ENCODE measurements around the gene CREB5. TPM values are rescaled to one million over a fixed set of nuclear protein-coding genes. Genes with fewer than 3 reads are reported as not detected.

The CREB5 gene
- total and polyA plus RNA-seq, 2 experiments from 2014 or later = 2.4 to 4.4 TPM

GRCh38 chr7:28418311-28418710, 6.0 kb downstream of the CREB5 start (continued):
- no peak for TF ChIP-seq CTCF (conservative IDR thresholded peaks at IDR 0.05; ENCODE audit: low read depth in 2 of 2)
- TF ChIP-seq STAT1 (IDR thresholded peaks at IDR 0.05; ENCODE audit: unreplicated experiment) = no peak
- TF ChIP-seq NANOG (IDR thresholded peaks at IDR 0.05; ENCODE audit: borderline replicate concordance) = no peak
- TF ChIP-seq REST (IDR thresholded peaks at IDR 0.05; ENCODE audit: unreplicated experiment) = no peak
- no peak for TF ChIP-seq JUNB (IDR thresholded peaks at IDR 0.05; ENCODE audit: unreplicated experiment)
- TF ChIP-seq POLR2AphosphoS5 (IDR thresholded peaks at IDR 0.05; ENCODE audit: low read depth) = no peak
- no peak for TF ChIP-seq ETS1 (IDR thresholded peaks at IDR 0.05)

- no peaks in the 10 kb centered on the region for H4K20me1 ChIP-seq (replicated peaks; ENCODE audit: insufficient read depth)
- no peaks in the 10 kb centered on the region for H3K36me3 ChIP-seq (ENCODE audit: insufficient read depth)
- TF ChIP-seq ZNF114 (CRISPR knock-in tag; IDR thresholded peaks at IDR 0.05) = no peak
- H3K36me3 Mint-ChIP-seq (ENCODE audit: low read depth) = no peaks in the 10 kb centered on the region
- peaks cover 2% of the 10 kb centered on the region for H3K27me3 Mint-ChIP-seq (ENCODE audit: insufficient read depth, low read depth, poor library complexity)
- peaks cover 2% of the 10 kb centered on the region; the same call in 1 of the 2 replicates for H3K27me3 ChIP-seq (ENCODE audit: insufficient read depth)
- no peak overlapping the region for H3K4me3 ChIP-seq
- H2AFZ ChIP-seq = no peak overlapping the region
- H3K4me1 Mint-ChIP-seq = no peaks in the 10 kb centered on the region
- H3F3A ChIP-seq (replicated peaks; ENCODE audit: low read depth) = no peaks in the 10 kb centered on the region
- no peak overlapping the region for H3K27ac ChIP-seq (ENCODE audit: low read depth)
- H3K4me2 ChIP-seq = no peak overlapping the region
- no peaks in the 10 kb centered on the region for H3K79me2 ChIP-seq (replicated peaks; ENCODE audit: insufficient read depth)
- H3K4me1 ChIP-seq (ENCODE audit: insufficient read depth) = no peaks in the 10 kb centered on the region
- no peaks in the 10 kb centered on the region for H3K9me2 ChIP-seq (ENCODE audit: insufficient read depth)
- DNase-seq (ENCODE audit: low spot score) (no peak), ATAC-seq (no peak)
- H3K4me3 Mint-ChIP-seq = no peak overlapping the region
- no peak overlapping the region for H3K27ac Mint-ChIP-seq
- H3K9me3 Mint-ChIP-seq = no peaks in the 10 kb centered on the region
These were observed 6.6 kb downstream of the CREB5 start for GRCh38 chr7:28418966-28419365.

- Mint-ChIP-seq H3K27me3 (ENCODE audit: insufficient read depth, low read depth, poor library complexity) (no peaks in the 10 kb centered on the region), H3K9me3 (no peaks in the 10 kb centered on the region), H3K36me3 (ENCODE audit: low read depth) (no peaks in the 10 kb centered on the region), H3K4me1 (no peaks in the 10 kb centered on the region), H3K4me3 (no peak overlapping the region), H3K27ac (no peak overlapping the region)
- no peak overlapping the region for H3K4me3 ChIP-seq
- no peak overlapping the region for H3K27ac ChIP-seq (ENCODE audit: low read depth)
- ATAC-seq (no peak), DNase-seq (ENCODE audit: low spot score) (no peak)
- H3F3A ChIP-seq (replicated peaks; ENCODE audit: low read depth) = no peaks in the 10 kb centered on the region
- no peaks in the 10 kb centered on the region for H4K20me1 ChIP-seq (replicated peaks; ENCODE audit: insufficient read depth)
- H3K79me2 ChIP-seq (replicated peaks; ENCODE audit: insufficient read depth) = no peaks in the 10 kb centered on the region
- no peaks in the 10 kb centered on the region for H3K36me3 ChIP-seq (ENCODE audit: insufficient read depth)
- H2AFZ ChIP-seq = no peak overlapping the region
- no peaks in the 10 kb centered on the region for H3K4me1 ChIP-seq (ENCODE audit: insufficient read depth)
- H3K9me2 ChIP-seq (ENCODE audit: insufficient read depth) = no peaks in the 10 kb centered on the region
- no peak overlapping the region for H3K4me2 ChIP-seq
- no peaks in the 10 kb centered on the region for H3K27me3 ChIP-seq (ENCODE audit: insufficient read depth)
- no peak for TF ChIP-seq CREB1 (CRISPR knock-in tag; IDR thresholded peaks at IDR 0.05; ENCODE audit: low read depth)
- TF ChIP-seq STAT1 (IDR thresholded peaks at IDR 0.05; ENCODE audit: unreplicated experiment) = no peak
- TF ChIP-seq EZH2 (IDR thresholded peaks at IDR 0.05; ENCODE audit: low read depth, unreplicated experiment) = no peak
These were observed 7.4 kb downstream of the CREB5 start for GRCh38 chr7:28419716-28420115.
